Body of pancreas (tissue), 4 donors: ENCODE measurements around the gene ZNF33A.

Experiments used
- POLR2A ChIP-seq, 3 donors: fragments of 450-650 bp; IDR thresholded peaks; one replicate each; pipeline ENCODE4 v1.6.1; 2016; ENCODE audit warnings: antibody characterized with exemption in 3 of 3, mild to moderate bottlenecking in 2 of 3
- TF ChIP-seq, protein P1 (sequence below), 7 experiments: fragments of 450-650 bp in 4 of 7; fragments of 200-600 bp in 3 of 7; sonication (generic) in 3 of 7; IDR thresholded peaks; one replicate each; pipeline ENCODE4 v1.5.1; 2016 to 2019; ENCODE audit warnings: antibody characterized with exemption in 7 of 7

- peak; percentile 87 to 92 (median 88) for TF ChIP-seq POLR2A (IDR thresholded peaks at IDR 0.05)
- TF ChIP-seq, protein P1, sequence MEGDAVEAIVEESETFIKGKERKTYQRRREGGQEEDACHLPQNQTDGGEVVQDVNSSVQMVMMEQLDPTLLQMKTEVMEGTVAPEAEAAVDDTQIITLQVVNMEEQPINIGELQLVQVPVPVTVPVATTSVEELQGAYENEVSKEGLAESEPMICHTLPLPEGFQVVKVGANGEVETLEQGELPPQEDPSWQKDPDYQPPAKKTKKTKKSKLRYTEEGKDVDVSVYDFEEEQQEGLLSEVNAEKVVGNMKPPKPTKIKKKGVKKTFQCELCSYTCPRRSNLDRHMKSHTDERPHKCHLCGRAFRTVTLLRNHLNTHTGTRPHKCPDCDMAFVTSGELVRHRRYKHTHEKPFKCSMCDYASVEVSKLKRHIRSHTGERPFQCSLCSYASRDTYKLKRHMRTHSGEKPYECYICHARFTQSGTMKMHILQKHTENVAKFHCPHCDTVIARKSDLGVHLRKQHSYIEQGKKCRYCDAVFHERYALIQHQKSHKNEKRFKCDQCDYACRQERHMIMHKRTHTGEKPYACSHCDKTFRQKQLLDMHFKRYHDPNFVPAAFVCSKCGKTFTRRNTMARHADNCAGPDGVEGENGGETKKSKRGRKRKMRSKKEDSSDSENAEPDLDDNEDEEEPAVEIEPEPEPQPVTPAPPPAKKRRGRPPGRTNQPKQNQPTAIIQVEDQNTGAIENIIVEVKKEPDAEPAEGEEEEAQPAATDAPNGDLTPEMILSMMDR (IDR thresholded peaks at IDR 0.05): peak; percentile 83 to 98 (median 95)
Observed at GRCh38 chr10:37976091-37976879, 34.2 kb upstream of the ZNF33A start, which contains the start of gene ZNF25.
